ENCODE measurements around the gene SH2B3.

DNA sequence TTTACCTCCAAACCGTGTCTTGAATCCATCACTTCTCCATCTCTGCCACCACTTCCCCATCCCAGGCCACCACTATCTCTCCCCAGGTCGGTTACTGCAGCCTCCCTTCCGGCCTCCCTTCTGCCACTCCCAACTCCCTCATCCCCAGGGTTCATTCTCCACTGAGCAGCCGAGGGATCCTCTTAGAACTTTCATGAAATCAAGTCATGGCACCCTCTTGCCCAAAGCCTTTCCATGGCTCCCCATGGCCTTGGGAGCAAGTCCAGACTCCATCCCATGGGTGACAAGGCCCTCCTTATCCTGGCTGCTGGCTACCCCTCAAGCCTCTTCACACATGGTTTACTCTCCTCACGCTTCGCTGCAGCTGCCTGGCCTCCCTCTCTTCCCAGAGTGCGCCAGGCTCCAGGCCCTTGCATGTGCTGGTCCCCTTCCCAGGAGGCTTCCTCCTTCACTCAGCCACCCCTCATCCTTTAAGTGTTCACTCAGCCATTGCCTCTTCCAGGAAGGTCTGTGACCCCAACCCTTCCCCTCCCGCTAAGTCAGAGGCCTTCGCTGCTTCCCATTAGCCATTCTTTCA lies 17.9 kb upstream of the SH2B3 start:
- TF ChIP-seq, protein P1, sequence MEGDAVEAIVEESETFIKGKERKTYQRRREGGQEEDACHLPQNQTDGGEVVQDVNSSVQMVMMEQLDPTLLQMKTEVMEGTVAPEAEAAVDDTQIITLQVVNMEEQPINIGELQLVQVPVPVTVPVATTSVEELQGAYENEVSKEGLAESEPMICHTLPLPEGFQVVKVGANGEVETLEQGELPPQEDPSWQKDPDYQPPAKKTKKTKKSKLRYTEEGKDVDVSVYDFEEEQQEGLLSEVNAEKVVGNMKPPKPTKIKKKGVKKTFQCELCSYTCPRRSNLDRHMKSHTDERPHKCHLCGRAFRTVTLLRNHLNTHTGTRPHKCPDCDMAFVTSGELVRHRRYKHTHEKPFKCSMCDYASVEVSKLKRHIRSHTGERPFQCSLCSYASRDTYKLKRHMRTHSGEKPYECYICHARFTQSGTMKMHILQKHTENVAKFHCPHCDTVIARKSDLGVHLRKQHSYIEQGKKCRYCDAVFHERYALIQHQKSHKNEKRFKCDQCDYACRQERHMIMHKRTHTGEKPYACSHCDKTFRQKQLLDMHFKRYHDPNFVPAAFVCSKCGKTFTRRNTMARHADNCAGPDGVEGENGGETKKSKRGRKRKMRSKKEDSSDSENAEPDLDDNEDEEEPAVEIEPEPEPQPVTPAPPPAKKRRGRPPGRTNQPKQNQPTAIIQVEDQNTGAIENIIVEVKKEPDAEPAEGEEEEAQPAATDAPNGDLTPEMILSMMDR (IDR thresholded peaks at IDR 0.05; ENCODE audit: poor library complexity, severe bottlenecking) = no peak
- TF ChIP-seq EZH2 (IDR thresholded peaks at IDR 0.05; ENCODE audit: borderline replicate concordance, insufficient read depth, low read length, poor library complexity, severe bottlenecking) (no peak), POLR2AphosphoS5 (IDR thresholded peaks at IDR 0.05) (no peak)
- TF ChIP-seq, protein P2, sequence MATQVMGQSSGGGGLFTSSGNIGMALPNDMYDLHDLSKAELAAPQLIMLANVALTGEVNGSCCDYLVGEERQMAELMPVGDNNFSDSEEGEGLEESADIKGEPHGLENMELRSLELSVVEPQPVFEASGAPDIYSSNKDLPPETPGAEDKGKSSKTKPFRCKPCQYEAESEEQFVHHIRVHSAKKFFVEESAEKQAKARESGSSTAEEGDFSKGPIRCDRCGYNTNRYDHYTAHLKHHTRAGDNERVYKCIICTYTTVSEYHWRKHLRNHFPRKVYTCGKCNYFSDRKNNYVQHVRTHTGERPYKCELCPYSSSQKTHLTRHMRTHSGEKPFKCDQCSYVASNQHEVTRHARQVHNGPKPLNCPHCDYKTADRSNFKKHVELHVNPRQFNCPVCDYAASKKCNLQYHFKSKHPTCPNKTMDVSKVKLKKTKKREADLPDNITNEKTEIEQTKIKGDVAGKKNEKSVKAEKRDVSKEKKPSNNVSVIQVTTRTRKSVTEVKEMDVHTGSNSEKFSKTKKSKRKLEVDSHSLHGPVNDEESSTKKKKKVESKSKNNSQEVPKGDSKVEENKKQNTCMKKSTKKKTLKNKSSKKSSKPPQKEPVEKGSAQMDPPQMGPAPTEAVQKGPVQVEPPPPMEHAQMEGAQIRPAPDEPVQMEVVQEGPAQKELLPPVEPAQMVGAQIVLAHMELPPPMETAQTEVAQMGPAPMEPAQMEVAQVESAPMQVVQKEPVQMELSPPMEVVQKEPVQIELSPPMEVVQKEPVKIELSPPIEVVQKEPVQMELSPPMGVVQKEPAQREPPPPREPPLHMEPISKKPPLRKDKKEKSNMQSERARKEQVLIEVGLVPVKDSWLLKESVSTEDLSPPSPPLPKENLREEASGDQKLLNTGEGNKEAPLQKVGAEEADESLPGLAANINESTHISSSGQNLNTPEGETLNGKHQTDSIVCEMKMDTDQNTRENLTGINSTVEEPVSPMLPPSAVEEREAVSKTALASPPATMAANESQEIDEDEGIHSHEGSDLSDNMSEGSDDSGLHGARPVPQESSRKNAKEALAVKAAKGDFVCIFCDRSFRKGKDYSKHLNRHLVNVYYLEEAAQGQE (IDR thresholded peaks at IDR 0.05; ENCODE audit: borderline replicate concordance) = no peak

Measured in neural cell (in vitro differentiated cells).